RWPE1 (cell line): ENCODE measurements around the gene ABCC11.

Experiments used
- CTCF ChIA-PET: fragments of 350-600 bp; sonication (Branson Sonifier 250); formaldehyde crosslinking; extraction: SDS; loops from one replicate; lab custom pipeline; 2021; lab: Yijun Ruan, JAX
- POLR2A ChIA-PET: fragments of 400-600 bp; formaldehyde crosslinking; extraction: SDS; loops from one replicate; lab custom pipeline; 2020; ENCODE audit warnings: antibody characterized with exemption; ENCODE audit not compliant: low non-redundant PET; lab: Yijun Ruan, JAX
- DNase-seq: peaks from one replicate; pipeline ENCODE4 v3.0.0; 2012; ENCODE audit warnings: low spot score
- H3K27ac ChIP-seq: fragments of 450-650 bp; 2 replicates; pipeline ENCODE4 v1.5.1; 2017
- CTCF ChIP-seq: fragments of 450-650 bp; conservative IDR thresholded peaks from 2 replicates; pipeline ENCODE4 v1.5.1; 2017; ENCODE audit warnings: low read depth, mild to moderate bottlenecking

The ABCC11 gene

GRCh38 chr16:48137822-48138221, 109.5 kb downstream of the ABCC11 start:
- no peak overlapping the region for H3K27ac ChIP-seq
- ChIA-PET POLR2A (no interaction called here), CTCF (interaction anchor here (0.6 kb wide), 1 partner anchor 1153 kb away, joined by 3 read pairs; no protein-coding TSS in a partner anchor)
- TF ChIP-seq CTCF: no peak
- no peak for DNase-seq

GRCh38 chr16:48136547-48137360, 110.6 kb downstream of the ABCC11 start:
- ChIA-PET POLR2A (no interaction called here), CTCF (no interaction called here)
- no peak overlapping the region for H3K27ac ChIP-seq
- TF ChIP-seq CTCF: no peak
- DNase-seq: no peak

GRCh38 chr16:48133455-48134211, 113.7 kb downstream of the ABCC11 start:
- no peak for DNase-seq
- POLR2A ChIA-PET: no interaction called here
- CTCF ChIA-PET: no interaction called here
- no peak for TF ChIP-seq CTCF
- no peak overlapping the region for H3K27ac ChIP-seq

- CTCF ChIA-PET: no interaction called here
- TF ChIP-seq CTCF: no peak
- H3K27ac ChIP-seq: no peak overlapping the region
- POLR2A ChIA-PET: no interaction called here
- DNase-seq: no peak
Measured at GRCh38 chr16:48132696-48133095, 114.6 kb downstream of the ABCC11 start.

- DNase-seq: no peak
- ChIA-PET POLR2A (no interaction called here), CTCF (interaction anchor here (0.6 kb wide), 1 partner anchor 1034 kb away, joined by 3 read pairs; no protein-coding TSS in a partner anchor)
- H3K27ac ChIP-seq: no peak overlapping the region
- no peak for TF ChIP-seq CTCF
Measured at GRCh38 chr16:48131201-48131935, 116.0 kb downstream of the ABCC11 start.

GRCh38 chr16:48129926-48130325, 117.4 kb downstream of the ABCC11 start:
- ChIA-PET CTCF (no interaction called here), POLR2A (no interaction called here)
- DNase-seq: no peak
- TF ChIP-seq CTCF: no peak
- H3K27ac ChIP-seq: no peak overlapping the region
